DND-41 (cell line): ENCODE data around the gene SLC2A1.

Source experiments
- ATAC-seq: fragments of 200-7000 bp; cut with Tn5 transposase; 3 replicates; pipeline ENCODE4 v1.9.1; 2021; ENCODE audit warnings: low read depth; ENCODE audit not compliant: insufficient read depth
- DNase-seq: peaks from one replicate; pipeline ENCODE4 v3.0.0-alpha.2; 2020
- H2AFZ ChIP-seq: 2 replicates; pipeline ENCODE4 v1.6.0; 2012; ENCODE audit warnings: low read depth, low read length
- H3K27ac ChIP-seq: 2 replicates; pipeline ENCODE4 v1.5.1; 2012; ENCODE audit warnings: low read length, inconsistent platforms
- H3K27me3 ChIP-seq: fragments of 200-600 bp; sonication (generic); 2 replicates; pipeline ENCODE4 v1.6.0; 2012; ENCODE audit warnings: low read length, mild to moderate bottlenecking, inconsistent platforms; ENCODE audit not compliant: insufficient read depth, poor library complexity
- H3K36me3 ChIP-seq: 2 replicates; pipeline ENCODE4 v1.5.1; 2012; ENCODE audit warnings: low read length, inconsistent platforms; ENCODE audit not compliant: insufficient read depth
- H3K4me1 ChIP-seq: 2 replicates; pipeline ENCODE4 v1.5.1; 2012; ENCODE audit warnings: mild to moderate bottlenecking, low read length; ENCODE audit not compliant: insufficient read depth
- H3K4me2 ChIP-seq: 2 replicates; pipeline ENCODE4 v1.6.0; 2012; ENCODE audit warnings: mild to moderate bottlenecking, moderate library complexity, low read length, inconsistent platforms; ENCODE audit not compliant: insufficient read depth
- H3K4me3 ChIP-seq, 2 experiments: fragments of 200-600 bp in 1 of 2; shearing (Covaris generic) in 1 of 2; 2 replicates each; pipeline ENCODE4 v1.5.1; 2012 to 2016; ENCODE audit warnings: inconsistent platforms in 2 of 2, low read length in 2 of 2, mild to moderate bottlenecking in 2 of 2, low read depth in 1 of 2, moderate library complexity in 1 of 2
- H3K79me2 ChIP-seq: 2 replicates; pipeline ENCODE4 v1.6.0; 2012; ENCODE audit warnings: low read length, inconsistent platforms; ENCODE audit not compliant: insufficient read depth
- H3K9ac ChIP-seq: 2 replicates; pipeline ENCODE4 v1.6.0; 2012; ENCODE audit warnings: low read depth, mild to moderate bottlenecking, inconsistent platforms, low read length, moderate library complexity
- H3K9me3 ChIP-seq: 2 replicates; pipeline ENCODE4 v1.5.1; 2012; ENCODE audit warnings: low read length, moderate library complexity, mild to moderate bottlenecking, inconsistent platforms; ENCODE audit not compliant: insufficient read depth, severe bottlenecking
- H4K20me1 ChIP-seq: 2 replicates; pipeline ENCODE4 v1.6.0; 2012; ENCODE audit warnings: low read length; ENCODE audit not compliant: insufficient read depth
- EZH2 ChIP-seq: IDR thresholded peaks from 3 replicates; pipeline ENCODE4 v1.6.1; 2012; ENCODE audit warnings: borderline replicate concordance, low read depth, mild to moderate bottlenecking, moderate library complexity, low read length, inconsistent platforms; ENCODE audit not compliant: severe bottlenecking
- TF ChIP-seq, protein P1 (sequence below): IDR thresholded peaks from 2 replicates; pipeline ENCODE4 v1.5.1; 2012; ENCODE audit warnings: borderline replicate concordance, low read length, moderate library complexity, mild to moderate bottlenecking; ENCODE audit not compliant: poor library complexity, severe bottlenecking; ENCODE audit errors: extremely low read depth

Gene SLC2A1

DNA sequence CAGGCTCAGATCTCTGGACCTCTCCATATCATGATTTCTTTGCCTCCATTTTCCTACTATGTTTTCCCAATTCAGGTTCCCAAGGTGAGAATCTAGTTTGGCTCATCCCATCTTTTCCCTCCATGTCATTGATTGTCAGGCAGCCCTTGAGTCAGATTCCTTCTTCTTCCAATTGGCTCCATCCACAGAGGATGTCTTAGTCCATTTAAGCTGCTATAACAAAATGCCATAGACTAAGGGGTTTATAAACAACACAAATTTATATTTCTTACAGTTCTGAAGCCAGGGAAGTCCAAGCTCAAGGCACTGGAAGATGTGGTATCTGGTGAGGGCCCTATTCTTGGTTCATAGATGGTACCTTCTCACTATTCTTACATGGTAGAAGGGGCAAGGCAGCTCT lies 42.8 kb upstream of the SLC2A1 start:
- peaks cover 3% of the 10 kb centered on the region for H3K27me3 ChIP-seq
- ATAC-seq (no peak), DNase-seq (no peak)
- no peak for TF ChIP-seq EZH2
- TF ChIP-seq, protein P1, sequence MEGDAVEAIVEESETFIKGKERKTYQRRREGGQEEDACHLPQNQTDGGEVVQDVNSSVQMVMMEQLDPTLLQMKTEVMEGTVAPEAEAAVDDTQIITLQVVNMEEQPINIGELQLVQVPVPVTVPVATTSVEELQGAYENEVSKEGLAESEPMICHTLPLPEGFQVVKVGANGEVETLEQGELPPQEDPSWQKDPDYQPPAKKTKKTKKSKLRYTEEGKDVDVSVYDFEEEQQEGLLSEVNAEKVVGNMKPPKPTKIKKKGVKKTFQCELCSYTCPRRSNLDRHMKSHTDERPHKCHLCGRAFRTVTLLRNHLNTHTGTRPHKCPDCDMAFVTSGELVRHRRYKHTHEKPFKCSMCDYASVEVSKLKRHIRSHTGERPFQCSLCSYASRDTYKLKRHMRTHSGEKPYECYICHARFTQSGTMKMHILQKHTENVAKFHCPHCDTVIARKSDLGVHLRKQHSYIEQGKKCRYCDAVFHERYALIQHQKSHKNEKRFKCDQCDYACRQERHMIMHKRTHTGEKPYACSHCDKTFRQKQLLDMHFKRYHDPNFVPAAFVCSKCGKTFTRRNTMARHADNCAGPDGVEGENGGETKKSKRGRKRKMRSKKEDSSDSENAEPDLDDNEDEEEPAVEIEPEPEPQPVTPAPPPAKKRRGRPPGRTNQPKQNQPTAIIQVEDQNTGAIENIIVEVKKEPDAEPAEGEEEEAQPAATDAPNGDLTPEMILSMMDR: no peak
- H2AFZ ChIP-seq: no peak overlapping the region
- no peaks in the 10 kb centered on the region for H3K36me3 ChIP-seq
- H3K4me3 ChIP-seq: no peak overlapping the region
- no peaks in the 10 kb centered on the region for H3K4me1 ChIP-seq
- H3K79me2 ChIP-seq: no peaks in the 10 kb centered on the region
- no peaks in the 10 kb centered on the region for H4K20me1 ChIP-seq
- H3K9ac ChIP-seq: no peak overlapping the region
- H3K9me3 ChIP-seq: no peaks in the 10 kb centered on the region
- H3K27ac ChIP-seq: no peak overlapping the region
- no peak overlapping the region for H3K4me2 ChIP-seq

DNA sequence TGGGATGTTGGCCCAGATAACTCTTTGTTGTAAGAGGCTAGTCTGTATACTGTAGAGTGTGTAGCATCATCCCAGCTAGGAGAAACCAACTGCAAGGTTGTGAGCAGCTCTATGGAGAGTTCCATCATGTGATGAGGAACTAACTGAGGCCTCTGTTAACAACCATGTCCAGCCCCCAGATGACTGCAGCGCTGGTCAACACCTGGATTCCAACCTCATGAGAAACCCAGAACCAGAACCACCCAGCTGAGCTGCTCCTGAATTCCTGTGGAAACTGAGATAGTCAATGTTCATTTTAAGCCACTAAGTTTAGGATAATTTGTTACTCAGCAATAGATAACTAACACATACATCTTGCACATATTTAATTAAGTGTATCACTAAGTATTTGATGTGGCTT lies 41.6 kb upstream of the SLC2A1 start:
- no peak for ATAC-seq
- Histone ChIP-seq H3K27me3 (peaks cover 3% of the 10 kb centered on the region), H4K20me1 (no peaks in the 10 kb centered on the region)

DNA sequence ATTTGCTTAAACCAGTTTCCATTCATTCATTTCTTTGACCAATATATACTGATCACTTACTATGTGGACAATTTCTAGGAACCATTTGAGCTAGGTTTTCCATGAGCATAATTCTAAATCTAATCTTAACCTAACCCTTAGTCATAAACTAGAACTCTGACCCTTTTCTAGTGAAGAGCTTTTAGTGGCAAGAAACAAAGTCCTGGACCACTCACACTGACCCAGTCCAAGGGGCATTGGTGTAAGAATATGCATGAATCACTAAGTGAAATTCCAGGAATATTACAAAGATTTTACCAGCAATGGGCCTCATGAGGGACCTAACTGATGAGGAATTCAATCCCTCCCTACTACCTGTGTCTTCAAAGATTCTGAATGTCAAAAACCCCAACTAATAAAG lies 40.6 kb upstream of the SLC2A1 start:
- Histone ChIP-seq H3K4me2 (no peak overlapping the region), H3K4me3 (no peak overlapping the region), H2AFZ (no peak overlapping the region), H3K4me1 (no peaks in the 10 kb centered on the region), H4K20me1 (no peaks in the 10 kb centered on the region), H3K27me3 (peaks cover 3% of the 10 kb centered on the region), H3K79me2 (no peaks in the 10 kb centered on the region), H3K9me3 (no peaks in the 10 kb centered on the region), H3K36me3 (no peaks in the 10 kb centered on the region), H3K9ac (no peak overlapping the region), H3K27ac (no peak overlapping the region)
- no peak for ATAC-seq
- no peak for DNase-seq
- TF ChIP-seq, protein P1: no peak
- TF ChIP-seq EZH2: no peak

More for the DNA sequence above, 41.6 kb upstream of the SLC2A1 start:
- no peak overlapping the region for H3K9ac ChIP-seq
- no peaks in the 10 kb centered on the region for H3K9me3 ChIP-seq
- TF ChIP-seq EZH2: no peak
- TF ChIP-seq, protein P1: no peak
- H3K4me2 ChIP-seq: no peak overlapping the region
- H3K79me2 ChIP-seq: no peaks in the 10 kb centered on the region
- H2AFZ ChIP-seq: no peak overlapping the region
- no peak overlapping the region for H3K27ac ChIP-seq
- DNase-seq: no peak
- no peaks in the 10 kb centered on the region for H3K4me1 ChIP-seq
- H3K36me3 ChIP-seq: no peaks in the 10 kb centered on the region
- H3K4me3 ChIP-seq: no peak overlapping the region

DNA sequence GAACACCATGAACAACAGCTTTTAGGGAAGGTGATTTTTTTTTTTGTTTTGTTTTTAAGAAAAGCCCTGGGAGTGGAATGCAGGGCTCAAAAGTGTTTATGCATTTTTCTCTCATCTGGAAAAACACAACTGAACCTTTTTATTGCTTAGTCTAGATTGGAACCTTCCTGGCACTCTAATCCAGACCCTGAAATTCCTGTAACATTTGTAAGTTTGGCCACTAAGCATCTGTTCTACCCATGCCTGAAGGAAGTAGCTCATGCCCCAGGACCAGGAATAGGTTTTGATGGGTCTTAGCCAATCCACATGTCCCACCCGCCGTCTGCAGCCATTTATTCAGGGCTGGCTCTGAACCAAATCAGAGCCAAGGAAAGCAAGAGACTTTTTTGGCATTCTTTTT lies 39.7 kb upstream of the SLC2A1 start:
- ATAC-seq (no peak), DNase-seq (no peak)
- no peaks in the 10 kb centered on the region for H3K9me3 ChIP-seq
- peaks cover 7% of the 10 kb centered on the region for H3K27me3 ChIP-seq
- no peak overlapping the region for H3K4me2 ChIP-seq
- H3K36me3 ChIP-seq: no peaks in the 10 kb centered on the region
- no peaks in the 10 kb centered on the region for H4K20me1 ChIP-seq
- H3K79me2 ChIP-seq: no peaks in the 10 kb centered on the region
- H3K4me1 ChIP-seq: no peaks in the 10 kb centered on the region
- no peak overlapping the region for H3K4me3 ChIP-seq
- H3K27ac ChIP-seq: no peak overlapping the region
- no peak overlapping the region for H2AFZ ChIP-seq
- no peak for TF ChIP-seq EZH2
- TF ChIP-seq, protein P1: no peak
- no peak overlapping the region for H3K9ac ChIP-seq
